GM12878 (cell line): ENCODE data around the gene ACSS1. TPM values are rescaled to one million over a fixed set of nuclear protein-coding genes. Genes with fewer than 3 reads are reported as not detected.
A peak's percentile ranks its signal among the peaks of the same experiment; 100 is the strongest.

Source experiments
- ATAC-seq: fragments of 200-7000 bp; cut with Tn5 transposase; 3 replicates; pipeline ENCODE4 v1.9.1; 2020; ENCODE audit warnings: mild to moderate bottlenecking, moderate library complexity
- BruUV-seq: library from RNA; stranded (reverse); fragments of 400-500 nt; replicated peaks from 2 replicates; lab custom pipeline; 2021; lab: Mats Ljungman, UMichigan
- CTCF ChIA-PET: fragments of 300-600 bp; sonication (Branson Sonifier 250); formaldehyde crosslinking; extraction: SDS; loops from one replicate; lab custom pipeline; 2021; ENCODE audit warnings: inconsistent platforms; lab: Yijun Ruan, JAX
- POLR2A ChIA-PET: fragments of 350-600 bp; formaldehyde crosslinking; extraction: SDS; loops from one replicate; lab custom pipeline; 2021; ENCODE audit warnings: inconsistent platforms; lab: Charles Lee
- RAD21 ChIA-PET: fragments of 300-600 bp; sonication (Branson Sonifier 250); formaldehyde crosslinking; loops from one replicate; lab custom pipeline; 2023; ENCODE audit warnings: antibody characterized with exemption; ENCODE audit not compliant: unreplicated experiment; lab: Charles Lee
- SMC1A ChIA-PET: fragments of 300-600 bp; sonication (Branson Sonifier 250); formaldehyde crosslinking; loops from one replicate; lab custom pipeline; 2023; ENCODE audit not compliant: unreplicated experiment, uncharacterized antibody; lab: Charles Lee
- DNase-seq: peaks from one replicate; pipeline ENCODE4 v3.0.0-alpha.2; 2011; ENCODE audit warnings: low read depth, low spot score
- FAIRE-seq: peaks from 3 replicates; lab custom pipeline; 2011; peaks lifted over from hg19 to GRCh38; lab: Jason Lieb, UNC
- H2AFZ ChIP-seq: 2 replicates; pipeline ENCODE4 v1.6.0; 2011; ENCODE audit warnings: low read depth, low read length, control low read depth; ENCODE audit not compliant: control insufficient read depth
- H3K27ac ChIP-seq: 2 replicates; pipeline ENCODE4 v1.5.1; 2011; ENCODE audit warnings: control low read depth; ENCODE audit not compliant: control insufficient read depth, insufficient read depth
- H3K27me3 ChIP-seq, 2 experiments: replicated peaks in 1 of 2; 2 replicates each; pipeline versions ENCODE4 v1.6.0 to v1.6.1; 2011; ENCODE audit warnings: low read length in 1 of 2; ENCODE audit not compliant: control insufficient read depth in 2 of 2, insufficient read depth in 2 of 2
- H3K36me3 ChIP-seq, 2 experiments: 2 replicates each; pipeline ENCODE4 v1.5.1; 2011; ENCODE audit warnings: low read length in 1 of 2; ENCODE audit not compliant: control insufficient read depth in 2 of 2, insufficient read depth in 2 of 2
- H3K4me1 ChIP-seq: 2 replicates; pipeline ENCODE4 v1.6.1; 2011; ENCODE audit warnings: mild to moderate bottlenecking, low read length, moderate library complexity, mixed read lengths; ENCODE audit not compliant: control insufficient read depth, insufficient read depth
- H3K4me2 ChIP-seq: 2 replicates; pipeline ENCODE4 v1.6.0; 2011; ENCODE audit warnings: control low read depth; ENCODE audit not compliant: control insufficient read depth, insufficient read depth
- H3K4me3 ChIP-seq: fragments of 200-600 bp; sonication (generic); 2 replicates; pipeline ENCODE4 v1.5.1; 2016
- H3K79me2 ChIP-seq: 2 replicates; pipeline ENCODE4 v1.6.0; 2011; ENCODE audit warnings: low read length; ENCODE audit not compliant: control insufficient read depth, insufficient read depth
- H3K9ac ChIP-seq: 2 replicates; pipeline ENCODE4 v1.8.0; 2011; ENCODE audit warnings: low read length, control low read depth, mixed read lengths; ENCODE audit not compliant: control insufficient read depth, insufficient read depth
- H3K9me3 ChIP-seq: replicated peaks from 3 replicates; pipeline ENCODE4 v1.5.1; 2011; ENCODE audit warnings: mild to moderate bottlenecking, low read length; ENCODE audit not compliant: control insufficient read depth, insufficient read depth
- H4K20me1 ChIP-seq: 2 replicates; pipeline ENCODE4 v1.6.0; 2011; ENCODE audit not compliant: control insufficient read depth, insufficient read depth
- MAX ChIP-seq: IDR thresholded peaks from 2 replicates; pipeline ENCODE4 v1.6.1; 2012; ENCODE audit warnings: low read depth, low read length, improper control_type of control experiment
- MTA2 ChIP-seq: fragments of 450-650 bp; IDR thresholded peaks from 2 replicates; pipeline ENCODE4 v1.6.1; 2016; ENCODE audit warnings: low read depth, mild to moderate bottlenecking, moderate library complexity
- RELA ChIP-seq: fragments of 450-650 bp; IDR thresholded peaks from 2 replicates; pipeline ENCODE4 v1.8.0; 2014; ENCODE audit warnings: borderline replicate concordance; ENCODE audit not compliant: partially characterized antibody
- SUPT20H ChIP-seq: IDR thresholded peaks from 2 replicates; pipeline ENCODE4 v1.6.1; 2011; ENCODE audit warnings: low read depth, mild to moderate bottlenecking, low read length, moderate library complexity, borderline replicate concordance; ENCODE audit not compliant: control insufficient read depth
- WGBS: methylation state at CpG from one replicate; pipeline ENCODE4 v1.1.6; 2016; ENCODE audit warnings: low lambda C conversion rate; ENCODE audit not compliant: insufficient replicate concordance, insufficient coverage; ENCODE audit errors: missing lambda C conversion rate; 5-methylcytosine and 5-hydroxymethylcytosine counted together
- in situ Hi-C: fragments of 300-500 bp; cut with MboI; formaldehyde crosslinking; loops from 9 replicates; pipeline ENCODE4 v1.14.3; 2018; ENCODE audit warnings: mixed read lengths
- intact Hi-C: fragments of 100-400 bp; cut with micrococcal nuclease; formaldehyde crosslinking; loops from one replicate; pipeline ENCODE4 v1.14.2; 2022; ENCODE audit not compliant: unreplicated experiment
- polyA plus RNA-seq, 11 experiments: library from polyadenylated mRNA; depleted of rRNA in 4 of 11; unstranded in 6 of 11; stranded (reverse) in 5 of 11; fragments of >200 nt; fragmentation: Nextera tagmentation in 4 of 11; fragmentation: Illumina TruSeq in 1 of 11; extraction: Ambion mirVana in 4 of 11; extraction: Trizol in 1 of 11; gene quantifications; 1 replicate in 1 of 11; 2 replicates in 10 of 11; pipeline versions ENCODE4 v1.2.1 to v1.2.3, GENCODE V29; 2011 to 2016; ENCODE audit warnings: inconsistent platforms in 2 of 11, missing spikeins in 2 of 11, low read depth in 1 of 11
- total RNA-seq, 4 experiments: library from RNA; depleted of rRNA in 3 of 4; stranded (reverse); fragments of >200 nt in 3 of 4; fragmentation: Illumina TruSeq in 1 of 4; extraction: Trizol in 1 of 4; gene quantifications; 2 replicates each; pipeline versions ENCODE4 v1.2.1 to v1.2.3, GENCODE V29; 2013 to 2021
- TF ChIP-seq, protein P1 (sequence below): IDR thresholded peaks from 2 replicates; pipeline ENCODE4 v1.6.1; 2011; ENCODE audit warnings: borderline replicate concordance, low read depth, mild to moderate bottlenecking, moderate library complexity, low read length; ENCODE audit not compliant: insufficient read depth, poor library complexity, severe bottlenecking
- TF ChIP-seq, protein P2 (sequence below): fragments of 450-650 bp; IDR thresholded peaks from 2 replicates; pipeline ENCODE4 v1.6.1; 2017; ENCODE audit warnings: mild to moderate bottlenecking, moderate library complexity

Gene ACSS1
- total and polyA plus RNA-seq, 10 of the 15 experiments (the other 5 are each of a cell fraction or from before 2014, with no cell fraction given) = 1.3 to 44.9 (median 31.1) TPM

DNA sequence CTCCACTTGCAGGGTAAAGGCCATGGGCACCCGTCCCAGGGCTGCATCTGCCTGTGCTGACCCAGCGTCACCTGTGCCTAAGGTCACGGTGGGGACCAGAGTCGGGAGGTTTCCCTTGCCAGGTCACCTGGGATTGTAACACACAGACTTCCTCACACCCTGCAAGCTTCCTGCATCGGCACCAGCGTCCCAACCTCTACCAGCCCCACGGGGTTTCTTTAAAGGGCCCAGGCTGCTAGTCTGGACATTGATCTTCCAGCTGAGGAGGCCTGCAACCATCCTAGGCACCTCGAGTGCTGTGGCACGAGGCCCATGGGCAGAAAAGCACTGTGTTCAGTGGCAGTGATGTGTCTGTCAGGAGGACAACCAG is 12.6 kb downstream of the ACSS1 start:
- Histone ChIP-seq H3K27me3 (no peaks in the 10 kb centered on the region), H3K9me3 (no peaks in the 10 kb centered on the region), H3K4me2 (no peak overlapping the region), H3K4me3 (no peak overlapping the region), H2AFZ (no peak overlapping the region; the same call in 1 of the 2 replicates), H3K9ac (no peak overlapping the region)
- WGBS = 20% methylated on average over 9 of the region's 9 CpGs
- BruUV-seq = no TSS peak
- intact Hi-C loops = no loop called here
- RAD21 ChIA-PET = interaction anchor here (1.7 kb wide), 1 partner anchor 10 kb away, joined by 4 read pairs; no protein-coding TSS in a partner anchor
- no peak for DNase-seq
- TF ChIP-seq, protein P1, sequence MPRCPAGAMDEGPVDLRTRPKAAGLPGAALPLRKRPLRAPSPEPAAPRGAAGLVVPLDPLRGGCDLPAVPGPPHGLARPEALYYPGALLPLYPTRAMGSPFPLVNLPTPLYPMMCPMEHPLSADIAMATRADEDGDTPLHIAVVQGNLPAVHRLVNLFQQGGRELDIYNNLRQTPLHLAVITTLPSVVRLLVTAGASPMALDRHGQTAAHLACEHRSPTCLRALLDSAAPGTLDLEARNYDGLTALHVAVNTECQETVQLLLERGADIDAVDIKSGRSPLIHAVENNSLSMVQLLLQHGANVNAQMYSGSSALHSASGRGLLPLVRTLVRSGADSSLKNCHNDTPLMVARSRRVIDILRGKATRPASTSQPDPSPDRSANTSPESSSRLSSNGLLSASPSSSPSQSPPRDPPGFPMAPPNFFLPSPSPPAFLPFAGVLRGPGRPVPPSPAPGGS = no peak
- TF ChIP-seq, protein P2, sequence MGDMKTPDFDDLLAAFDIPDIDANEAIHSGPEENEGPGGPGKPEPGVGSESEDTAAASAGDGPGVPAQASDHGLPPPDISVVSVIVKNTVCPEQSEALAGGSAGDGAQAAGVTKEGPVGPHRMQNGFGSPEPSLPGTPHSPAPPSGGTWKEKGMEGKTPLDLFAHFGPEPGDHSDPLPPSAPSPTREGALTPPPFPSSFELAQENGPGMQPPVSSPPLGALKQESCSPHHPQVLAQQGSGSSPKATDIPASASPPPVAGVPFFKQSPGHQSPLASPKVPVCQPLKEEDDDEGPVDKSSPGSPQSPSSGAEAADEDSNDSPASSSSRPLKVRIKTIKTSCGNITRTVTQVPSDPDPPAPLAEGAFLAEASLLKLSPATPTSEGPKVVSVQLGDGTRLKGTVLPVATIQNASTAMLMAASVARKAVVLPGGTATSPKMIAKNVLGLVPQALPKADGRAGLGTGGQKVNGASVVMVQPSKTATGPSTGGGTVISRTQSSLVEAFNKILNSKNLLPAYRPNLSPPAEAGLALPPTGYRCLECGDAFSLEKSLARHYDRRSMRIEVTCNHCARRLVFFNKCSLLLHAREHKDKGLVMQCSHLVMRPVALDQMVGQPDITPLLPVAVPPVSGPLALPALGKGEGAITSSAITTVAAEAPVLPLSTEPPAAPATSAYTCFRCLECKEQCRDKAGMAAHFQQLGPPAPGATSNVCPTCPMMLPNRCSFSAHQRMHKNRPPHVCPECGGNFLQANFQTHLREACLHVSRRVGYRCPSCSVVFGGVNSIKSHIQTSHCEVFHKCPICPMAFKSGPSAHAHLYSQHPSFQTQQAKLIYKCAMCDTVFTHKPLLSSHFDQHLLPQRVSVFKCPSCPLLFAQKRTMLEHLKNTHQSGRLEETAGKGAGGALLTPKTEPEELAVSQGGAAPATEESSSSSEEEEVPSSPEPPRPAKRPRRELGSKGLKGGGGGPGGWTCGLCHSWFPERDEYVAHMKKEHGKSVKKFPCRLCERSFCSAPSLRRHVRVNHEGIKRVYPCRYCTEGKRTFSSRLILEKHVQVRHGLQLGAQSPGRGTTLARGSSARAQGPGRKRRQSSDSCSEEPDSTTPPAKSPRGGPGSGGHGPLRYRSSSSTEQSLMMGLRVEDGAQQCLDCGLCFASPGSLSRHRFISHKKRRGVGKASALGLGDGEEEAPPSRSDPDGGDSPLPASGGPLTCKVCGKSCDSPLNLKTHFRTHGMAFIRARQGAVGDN = peak; percentile 64
- no peak for TF ChIP-seq MAX
- TF ChIP-seq SUPT20H = no peak
- no peak for TF ChIP-seq RELA
- TF ChIP-seq MTA2 = no peak
- TF ChIP-seq, all 136 proteins: peak for 1
- no peak overlapping the region for H3K27ac ChIP-seq
- H3K79me2 ChIP-seq = no peaks in the 10 kb centered on the region; the same call in none of the 2 replicates
- in situ Hi-C loops = no loop called here
- FAIRE-seq (no peak), ATAC-seq (no peak)
- SMC1A ChIA-PET = interaction anchor here (1.1 to 1.2 kb wide), 2 partner anchors 9 to 13 kb away, joined by 3 read pairs; no protein-coding TSS in a partner anchor
- H4K20me1 ChIP-seq = no peaks in the 10 kb centered on the region; the same call in 1 of the 2 replicates
- CTCF ChIA-PET = interaction anchor here (1.2 to 1.4 kb wide), 2 partner anchors 8 to 52 kb away, joined by 3 to 4 read pairs; no protein-coding TSS in a partner anchor
- H3K36me3 ChIP-seq = peaks cover 4 to 11% of the 10 kb centered on the region in 2 experiments; a peak in 3 of 4 replicates
- peaks cover 22% of the 10 kb centered on the region for H3K4me1 ChIP-seq
- POLR2A ChIA-PET = interaction anchor here (0.6 to 1.5 kb wide), 3 partner anchors 7 to 12 kb away, joined by 3 to 5 read pairs (median 4); no protein-coding TSS in a partner anchor
